Amniotic stem cell (primary cell): Measurements from ENCODE around the gene ZCCHC4.

ENCODE experiments used
- DNase-seq: peaks from one replicate; lab custom pipeline; 2025; lab: John Stamatoyannopoulos, UW

Gene ZCCHC4

GRCh38 chr4:25312496-25313200, at the start of gene ZCCHC4:
Gene ZCCHC4 (plus strand): TSS chr4:25312774. CDS start chr4:25312810, 36 bp downstream.
- DNase-seq: peak; percentile 56

GRCh38 chr4:25271866-25272265, 40.7 kb upstream of the ZCCHC4 start:
- DNase-seq: no peak

- DNase-seq: no peak
Observed at GRCh38 chr4:25280210-25280609, 32.4 kb upstream of the ZCCHC4 start.

- DNase-seq: no peak
Observed at GRCh38 chr4:25283948-25284347, 28.6 kb upstream of the ZCCHC4 start.

GRCh38 chr4:25284466-25284865, 28.1 kb upstream of the ZCCHC4 start:
- DNase-seq: no peak

GRCh38 chr4:25290490-25291067, 22.0 kb upstream of the ZCCHC4 start:
- DNase-seq: no peak

GRCh38 chr4:25291158-25291733, 21.3 kb upstream of the ZCCHC4 start:
- no peak for DNase-seq

GRCh38 chr4:25297528-25298242, 14.9 kb upstream of the ZCCHC4 start:
- no peak for DNase-seq

GRCh38 chr4:25299476-25300203, 12.9 kb upstream of the ZCCHC4 start:
- no peak for DNase-seq

- DNase-seq: no peak
Observed at GRCh38 chr4:25301471-25301870, 11.1 kb upstream of the ZCCHC4 start.

- no peak for DNase-seq
Observed at GRCh38 chr4:25302626-25303025, 9.9 kb upstream of the ZCCHC4 start.

- no peak for DNase-seq
Observed at GRCh38 chr4:25303578-25303977, 9.0 kb upstream of the ZCCHC4 start.

- no peak for DNase-seq
Observed at GRCh38 chr4:25306518-25307057, 6.0 kb upstream of the ZCCHC4 start.

- DNase-seq: no peak
Observed at GRCh38 chr4:25307596-25307995, 5.0 kb upstream of the ZCCHC4 start.

GRCh38 chr4:25308306-25308705, 4.3 kb upstream of the ZCCHC4 start:
- no peak for DNase-seq

GRCh38 chr4:25308761-25309160, 3.8 kb upstream of the ZCCHC4 start:
- DNase-seq: no peak

- DNase-seq: no peak
Observed at GRCh38 chr4:25310066-25310802, 2.3 kb upstream of the ZCCHC4 start.

- DNase-seq: no peak
Observed at GRCh38 chr4:25310803-25311166, 1.8 kb upstream of the ZCCHC4 start.

GRCh38 chr4:25313201-25313895, 774 bp downstream of the ZCCHC4 start:
- DNase-seq: no peak

GRCh38 chr4:25320336-25320735, 7.8 kb downstream of the ZCCHC4 start:
- DNase-seq: no peak

GRCh38 chr4:25320773-25321172, 8.2 kb downstream of the ZCCHC4 start:
- no peak for DNase-seq
